Neural cell (in vitro differentiated cells): ENCODE data around the gene OLFM3. TPM values are rescaled to one million over a fixed set of nuclear protein-coding genes. Genes with fewer than 3 reads are reported as not detected.

Source experiments
- H2AFZ ChIP-seq: fragments of 200-600, 300-800 bp; sonication (generic), shearing (Covaris generic); 2 replicates; pipeline ENCODE4 v1.6.0; 2014; ENCODE audit warnings: low read depth, mild to moderate bottlenecking, antibody characterized with exemption, low read length, moderate library complexity
- H3F3A ChIP-seq: fragments of 200-600 bp; shearing (Covaris generic); 2 replicates; pipeline ENCODE4 v1.6.1; 2016; ENCODE audit warnings: mild to moderate bottlenecking, moderate library complexity, mixed read lengths, antibody characterized with exemption, low read length; ENCODE audit not compliant: insufficient read depth, poor library complexity, severe bottlenecking
- H3K27ac ChIP-seq: fragments of 200-600, 300-800 bp; sonication (generic), shearing (Covaris generic); 2 replicates; pipeline ENCODE4 v1.5.1; 2014; ENCODE audit warnings: mild to moderate bottlenecking, low read length, moderate library complexity
- H3K27me3 ChIP-seq: fragments of 300-800, 200-600 bp; sonication (generic), shearing (Covaris generic); 2 replicates; pipeline ENCODE4 v1.6.0; 2014; ENCODE audit warnings: mild to moderate bottlenecking, low read depth, low read length, moderate library complexity; ENCODE audit not compliant: insufficient read depth
- H3K36me3 ChIP-seq: fragments of 300-800, 200-600 bp; sonication (generic), shearing (Covaris generic); 2 replicates; pipeline ENCODE4 v1.5.1; 2014; ENCODE audit warnings: mild to moderate bottlenecking, antibody characterized with exemption, low read length, moderate library complexity; ENCODE audit not compliant: insufficient read depth
- H3K4me2 ChIP-seq: fragments of 300-800, 200-600 bp; sonication (generic), shearing (Covaris generic); 2 replicates; pipeline ENCODE4 v1.6.0; 2014; ENCODE audit warnings: mild to moderate bottlenecking, low read length
- H3K4me3 ChIP-seq: fragments of 300-800, 200-600 bp; sonication (generic), shearing (Covaris generic); 2 replicates; pipeline ENCODE4 v1.5.1; 2014; ENCODE audit warnings: mild to moderate bottlenecking, low read length, moderate library complexity
- H3K79me2 ChIP-seq: fragments of 200-600 bp; shearing (Covaris generic); replicated peaks from 2 replicates; pipeline ENCODE4 v1.6.0; 2014; ENCODE audit warnings: mild to moderate bottlenecking, low read length, moderate library complexity; ENCODE audit not compliant: insufficient read depth
- H3K9ac ChIP-seq: fragments of 300-800, 200-600 bp; sonication (generic), shearing (Covaris generic); 2 replicates; pipeline ENCODE4 v1.6.1; 2016; ENCODE audit warnings: mild to moderate bottlenecking, low read length, mixed read lengths
- H3K9me2 ChIP-seq: fragments of 200-600 bp; shearing (Covaris generic); 2 replicates; pipeline ENCODE4 v1.6.1; 2016; ENCODE audit warnings: mild to moderate bottlenecking, low read length, mixed read lengths; ENCODE audit not compliant: insufficient read depth
- H3K9me3 ChIP-seq: fragments of 200-600, 300-800 bp; sonication (generic), shearing (Covaris generic); 2 replicates; pipeline ENCODE4 v1.6.1; 2016; ENCODE audit warnings: mild to moderate bottlenecking, mixed run types, low read length, moderate library complexity, mixed read lengths
- H4K20me1 ChIP-seq: fragments of 200-600 bp; shearing (Covaris generic); 2 replicates; pipeline ENCODE4 v1.6.1; 2016; ENCODE audit warnings: mild to moderate bottlenecking, mixed run types; ENCODE audit not compliant: insufficient read depth
- EP300 ChIP-seq: fragments of 450-650 bp; conservative IDR thresholded peaks from 2 replicates; pipeline ENCODE4 v1.6.1; 2014; ENCODE audit warnings: antibody characterized with exemption, mild to moderate bottlenecking, moderate library complexity; ENCODE audit not compliant: poor library complexity, severe bottlenecking
- EZH2 ChIP-seq: fragments of 200-600, 300-800 bp; shearing (Covaris generic), sonication (generic); IDR thresholded peaks from 2 replicates; pipeline ENCODE4 v1.6.1; 2014; ENCODE audit warnings: antibody characterized with exemption, low read length, borderline replicate concordance, mild to moderate bottlenecking; ENCODE audit not compliant: insufficient read depth, poor library complexity, severe bottlenecking
- MXI1 ChIP-seq: fragments of 450-650 bp; conservative IDR thresholded peaks from 2 replicates; pipeline ENCODE4 v1.6.1; 2014; ENCODE audit warnings: antibody characterized with exemption, mild to moderate bottlenecking; ENCODE audit not compliant: poor library complexity, severe bottlenecking
- POLR2AphosphoS5 ChIP-seq: IDR thresholded peaks from 2 replicates; pipeline ENCODE4 v1.6.1; 2012
- REST ChIP-seq: IDR thresholded peaks from 2 replicates; pipeline ENCODE4 v1.6.1; 2012; ENCODE audit warnings: borderline replicate concordance
- SMC3 ChIP-seq: fragments of 450-650 bp; conservative IDR thresholded peaks from 2 replicates; pipeline ENCODE4 v1.6.1; 2014; ENCODE audit warnings: antibody characterized with exemption, mild to moderate bottlenecking, moderate library complexity; ENCODE audit not compliant: poor library complexity
- TAF1 ChIP-seq: IDR thresholded peaks from 2 replicates; pipeline ENCODE4 v1.6.1; 2012; ENCODE audit warnings: low read depth
- polyA plus RNA-seq: library from polyadenylated mRNA; depleted of rRNA; stranded (reverse); fragments of >200 nt; gene quantifications from 2 replicates; pipeline ENCODE4 v1.2.3, GENCODE V29; 2014

Gene OLFM3
- polyA plus RNA-seq, 1 donor from 2014 or later = 7.9 TPM

- Histone ChIP-seq H3K27ac (no peak overlapping the region), H3K9ac (no peak overlapping the region), H3F3A (no peaks in the 10 kb centered on the region), H3K9me2 (no peaks in the 10 kb centered on the region), H2AFZ (no peak overlapping the region), H3K27me3 (no peaks in the 10 kb centered on the region), H3K4me3 (no peak overlapping the region), H3K4me2 (no peak overlapping the region), H4K20me1 (no peaks in the 10 kb centered on the region), H3K79me2 (no peaks in the 10 kb centered on the region), H3K9me3 (no peaks in the 10 kb centered on the region), H3K36me3 (no peaks in the 10 kb centered on the region)
- TF ChIP-seq TAF1 (no peak), SMC3 (no peak), MXI1 (no peak), REST (no peak), EP300 (no peak)
Observed at GRCh38 chr1:101911894-101912293, 84.8 kb downstream of the OLFM3 start.

GRCh38 chr1:101908980-101909379, 87.7 kb downstream of the OLFM3 start:
- Histone ChIP-seq H3K9me3 (no peaks in the 10 kb centered on the region), H2AFZ (no peak overlapping the region), H3K27ac (no peak overlapping the region), H3K9ac (no peak overlapping the region), H4K20me1 (no peaks in the 10 kb centered on the region), H3K9me2 (no peaks in the 10 kb centered on the region), H3F3A (no peaks in the 10 kb centered on the region), H3K79me2 (no peaks in the 10 kb centered on the region), H3K27me3 (no peaks in the 10 kb centered on the region), H3K4me3 (no peak overlapping the region), H3K36me3 (no peaks in the 10 kb centered on the region), H3K4me2 (no peak overlapping the region)
- TF ChIP-seq REST (no peak), POLR2AphosphoS5 (no peak), EP300 (no peak), MXI1 (no peak), TAF1 (no peak), EZH2 (no peak)
